Measurements from ENCODE around the gene STEAP1B. TPM values are rescaled to one million over a fixed set of nuclear protein-coding genes. Genes with fewer than 3 reads are reported as not detected.
"Not testable (repeated sequence)": the region's sequence is repeated elsewhere in the genome, so short reads cannot be mapped to it uniquely, and the experiment has no call there.

STEAP1B gene
- total RNA-seq, 1 experiment from 2014 or later: not detected

- not testable (repeated sequence) for H3K9me3 ChIP-seq (ENCODE audit: low read length); H3K4me3 ChIP-seq (ENCODE audit: low read length); H2AFZ ChIP-seq (ENCODE audit: low read length); DNase-seq; H3K36me3 ChIP-seq (ENCODE audit: insufficient read depth, low read length); H4K20me1 ChIP-seq (ENCODE audit: insufficient read depth, low read depth, low read length); H3K79me2 ChIP-seq (ENCODE audit: low read length); H3K4me2 ChIP-seq (ENCODE audit: low read depth, low read length, poor library complexity, severe bottlenecking); H3K9me2 ChIP-seq (replicated peaks; ENCODE audit: insufficient read depth, low read length); H3K27me3 ChIP-seq (ENCODE audit: low read length); H3K27ac ChIP-seq (ENCODE audit: low read length); H3K9ac ChIP-seq (ENCODE audit: low read length); H3K4me1 ChIP-seq (ENCODE audit: low read length)
These were observed 6.6 kb downstream of the STEAP1B start for GRCh38 chr7:22493160-22493925.

- H4K20me1 ChIP-seq (ENCODE audit: insufficient read depth, low read depth, low read length): no peaks in the 10 kb centered on the region
- peak overlapping the region; percentile 11; the same call in 1 of the 2 replicates for H2AFZ ChIP-seq (ENCODE audit: low read length)
- H3K27ac ChIP-seq (ENCODE audit: low read length): no peak overlapping the region
- no peaks in the 10 kb centered on the region for H3K27me3 ChIP-seq (ENCODE audit: low read length)
- no peaks in the 10 kb centered on the region for H3K9me3 ChIP-seq (ENCODE audit: low read length)
- H3K79me2 ChIP-seq (ENCODE audit: low read length): no peaks in the 10 kb centered on the region
- H3K9me2 ChIP-seq (replicated peaks; ENCODE audit: insufficient read depth, low read length): no peaks in the 10 kb centered on the region
- no peak overlapping the region for H3K4me2 ChIP-seq (ENCODE audit: low read depth, low read length, poor library complexity, severe bottlenecking)
- peaks cover 4% of the 10 kb centered on the region; the same call in 1 of the 2 replicates for H3K4me1 ChIP-seq (ENCODE audit: low read length)
- H3K36me3 ChIP-seq (ENCODE audit: insufficient read depth, low read length): no peaks in the 10 kb centered on the region
- no peak overlapping the region for H3K4me3 ChIP-seq (ENCODE audit: low read length)
- no peak overlapping the region for H3K9ac ChIP-seq (ENCODE audit: low read length)
- peak; percentile 90 for DNase-seq
These were observed 11.1 kb downstream of the STEAP1B start for GRCh38 chr7:22488643-22489462.

- no peaks in the 10 kb centered on the region for H3K27me3 ChIP-seq (ENCODE audit: low read length)
- DNase-seq: no peak
- no peaks in the 10 kb centered on the region for H3K36me3 ChIP-seq (ENCODE audit: insufficient read depth, low read length)
- peaks cover 4% of the 10 kb centered on the region; the same call in 1 of the 2 replicates for H3K4me1 ChIP-seq (ENCODE audit: low read length)
- H3K9ac ChIP-seq (ENCODE audit: low read length): no peak overlapping the region
- H3K27ac ChIP-seq (ENCODE audit: low read length): no peak overlapping the region
- no peak overlapping the region for H3K4me3 ChIP-seq (ENCODE audit: low read length)
- H3K9me2 ChIP-seq (replicated peaks; ENCODE audit: insufficient read depth, low read length): no peaks in the 10 kb centered on the region
- H3K4me2 ChIP-seq (ENCODE audit: low read depth, low read length, poor library complexity, severe bottlenecking): no peak overlapping the region
- no peaks in the 10 kb centered on the region for H4K20me1 ChIP-seq (ENCODE audit: insufficient read depth, low read depth, low read length)
- H2AFZ ChIP-seq (ENCODE audit: low read length): no peak overlapping the region
- no peaks in the 10 kb centered on the region for H3K9me3 ChIP-seq (ENCODE audit: low read length)
- H3K79me2 ChIP-seq (ENCODE audit: low read length): no peaks in the 10 kb centered on the region
These were observed 11.9 kb downstream of the STEAP1B start for GRCh38 chr7:22487978-22488642.

DNA sequence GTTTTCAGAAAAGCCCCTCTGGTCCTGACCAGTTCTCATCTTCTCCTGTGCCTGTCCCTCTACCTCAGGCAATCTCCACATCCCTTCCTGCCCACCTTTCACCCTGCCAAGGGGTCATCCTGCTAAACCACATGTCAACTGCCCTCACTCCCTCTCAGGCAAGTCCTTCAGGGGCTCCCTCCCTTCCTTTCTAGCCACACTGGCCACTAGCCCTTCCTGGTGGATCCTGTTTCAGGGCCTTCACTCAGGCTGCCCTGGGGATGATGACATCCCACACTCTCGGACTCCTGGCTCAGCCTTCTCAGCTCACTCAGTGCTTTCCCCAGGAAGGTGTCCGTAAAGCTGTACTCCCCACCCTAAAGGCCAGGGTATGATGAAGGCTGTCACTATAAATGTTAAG lies 13.4 kb downstream of the STEAP1B start:
- Histone ChIP-seq H4K20me1 (ENCODE audit: insufficient read depth, low read depth, low read length) (no peaks in the 10 kb centered on the region), H3K9me3 (ENCODE audit: low read length) (no peaks in the 10 kb centered on the region), H3K4me2 (ENCODE audit: low read depth, low read length, poor library complexity, severe bottlenecking) (no peak overlapping the region), H3K79me2 (ENCODE audit: low read length) (no peaks in the 10 kb centered on the region), H3K4me1 (ENCODE audit: low read length) (peaks cover 9% of the 10 kb centered on the region), H3K27ac (ENCODE audit: low read length) (no peak overlapping the region), H3K9ac (ENCODE audit: low read length) (no peak overlapping the region), H2AFZ (ENCODE audit: low read length) (no peak overlapping the region), H3K4me3 (ENCODE audit: low read length) (no peak overlapping the region), H3K9me2 (replicated peaks; ENCODE audit: insufficient read depth, low read length) (no peaks in the 10 kb centered on the region), H3K36me3 (ENCODE audit: insufficient read depth, low read length) (no peaks in the 10 kb centered on the region), H3K27me3 (ENCODE audit: low read length) (no peaks in the 10 kb centered on the region)
- no peak for DNase-seq

DNA sequence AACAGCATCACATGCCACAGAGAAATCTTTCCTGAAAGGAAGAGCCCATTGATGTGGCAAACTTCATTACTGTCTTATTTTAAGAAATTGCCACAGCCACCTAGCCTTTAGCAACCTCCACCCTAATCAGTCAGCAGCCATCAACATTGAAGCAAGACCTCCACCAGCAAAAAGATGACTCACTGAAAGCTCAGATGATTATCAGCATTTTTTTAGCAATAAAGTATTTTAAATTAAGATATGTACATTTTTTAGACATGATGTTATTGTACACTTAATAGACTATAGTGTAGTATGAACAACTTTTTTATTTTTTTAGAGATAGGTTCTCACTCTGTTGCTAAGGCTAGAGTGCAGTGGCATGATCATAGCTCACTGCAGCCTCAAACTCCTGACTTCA lies 14.8 kb downstream of the STEAP1B start:
- no peak overlapping the region for H3K9ac ChIP-seq (ENCODE audit: low read length)

DNA sequence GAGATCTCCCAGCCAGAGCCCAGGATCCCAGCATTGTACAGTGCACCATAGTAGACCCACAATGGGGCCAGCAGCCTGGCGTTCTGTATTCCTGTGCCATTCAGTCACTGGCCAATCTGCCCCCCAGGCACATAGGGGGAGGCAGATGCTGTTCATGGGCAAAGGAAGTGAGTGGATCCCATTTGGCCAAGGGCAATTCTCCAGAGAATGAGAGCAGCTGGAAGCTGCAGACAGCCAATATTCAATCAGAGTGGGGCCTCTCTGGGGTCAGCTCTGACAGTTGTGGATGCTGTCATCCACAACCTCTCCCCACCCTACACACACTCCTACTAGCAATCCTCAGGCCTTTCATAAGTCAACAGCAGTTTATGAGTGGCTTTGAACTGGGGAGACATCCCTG lies 17.5 kb downstream of the STEAP1B start:
- no peak for DNase-seq
- Histone ChIP-seq H3K9ac (ENCODE audit: low read length) (no peak overlapping the region), H3K4me2 (ENCODE audit: low read depth, low read length, poor library complexity, severe bottlenecking) (no peak overlapping the region)

More for the DNA sequence above, 14.8 kb downstream of the STEAP1B start:
- Histone ChIP-seq H3K4me2 (ENCODE audit: low read depth, low read length, poor library complexity, severe bottlenecking) (no peak overlapping the region), H3K36me3 (ENCODE audit: insufficient read depth, low read length) (no peaks in the 10 kb centered on the region), H3K4me3 (ENCODE audit: low read length) (no peak overlapping the region), H3K27ac (ENCODE audit: low read length) (no peak overlapping the region), H3K27me3 (ENCODE audit: low read length) (no peaks in the 10 kb centered on the region), H3K4me1 (ENCODE audit: low read length) (peaks cover 15% of the 10 kb centered on the region), H3K79me2 (ENCODE audit: low read length) (no peaks in the 10 kb centered on the region), H4K20me1 (ENCODE audit: insufficient read depth, low read depth, low read length) (no peaks in the 10 kb centered on the region), H2AFZ (ENCODE audit: low read length) (no peak overlapping the region), H3K9me3 (ENCODE audit: low read length) (no peaks in the 10 kb centered on the region), H3K9me2 (replicated peaks; ENCODE audit: insufficient read depth, low read length) (no peaks in the 10 kb centered on the region)
- no peak for DNase-seq

GRCh38 chr7:22481726-22482125 lies 18.3 kb downstream of the STEAP1B start:
- Histone ChIP-seq H3K36me3 (ENCODE audit: insufficient read depth, low read length) (no peaks in the 10 kb centered on the region), H3K9me3 (ENCODE audit: low read length) (no peaks in the 10 kb centered on the region), H3K4me2 (ENCODE audit: low read depth, low read length, poor library complexity, severe bottlenecking) (peak overlapping the region; percentile 14), H4K20me1 (ENCODE audit: insufficient read depth, low read depth, low read length) (no peaks in the 10 kb centered on the region), H3K27ac (ENCODE audit: low read length) (no peak overlapping the region), H3K9ac (ENCODE audit: low read length) (no peak overlapping the region), H3K79me2 (ENCODE audit: low read length) (no peaks in the 10 kb centered on the region), H3K4me1 (ENCODE audit: low read length) (peaks cover 12% of the 10 kb centered on the region), H3K9me2 (replicated peaks; ENCODE audit: insufficient read depth, low read length) (no peaks in the 10 kb centered on the region), H3K4me3 (ENCODE audit: low read length) (no peak overlapping the region), H3K27me3 (ENCODE audit: low read length) (no peaks in the 10 kb centered on the region), H2AFZ (ENCODE audit: low read length) (peak overlapping the region; percentile 4; the same call in 1 of the 2 replicates)
- peak; percentile 71 for DNase-seq

More for the DNA sequence above, 17.5 kb downstream of the STEAP1B start:
- H3K9me3 ChIP-seq (ENCODE audit: low read length): no peaks in the 10 kb centered on the region
- peaks cover 12% of the 10 kb centered on the region for H3K4me1 ChIP-seq (ENCODE audit: low read length)
- H3K36me3 ChIP-seq (ENCODE audit: insufficient read depth, low read length): no peaks in the 10 kb centered on the region
- no peaks in the 10 kb centered on the region for H4K20me1 ChIP-seq (ENCODE audit: insufficient read depth, low read depth, low read length)
- H3K9me2 ChIP-seq (replicated peaks; ENCODE audit: insufficient read depth, low read length): no peaks in the 10 kb centered on the region
- H3K27me3 ChIP-seq (ENCODE audit: low read length): no peaks in the 10 kb centered on the region
- no peak overlapping the region for H2AFZ ChIP-seq (ENCODE audit: low read length)
- H3K27ac ChIP-seq (ENCODE audit: low read length): no peak overlapping the region
- no peak overlapping the region for H3K4me3 ChIP-seq (ENCODE audit: low read length)
- H3K79me2 ChIP-seq (ENCODE audit: low read length): no peaks in the 10 kb centered on the region

- no peaks in the 10 kb centered on the region for H3K9me3 ChIP-seq (ENCODE audit: low read length)
- DNase-seq: no peak
- H4K20me1 ChIP-seq (ENCODE audit: insufficient read depth, low read depth, low read length): no peaks in the 10 kb centered on the region
- H3K36me3 ChIP-seq (ENCODE audit: insufficient read depth, low read length): no peaks in the 10 kb centered on the region
- no peak overlapping the region for H3K27ac ChIP-seq (ENCODE audit: low read length)
- no peaks in the 10 kb centered on the region for H3K79me2 ChIP-seq (ENCODE audit: low read length)
- no peak overlapping the region for H2AFZ ChIP-seq (ENCODE audit: low read length)
- H3K4me1 ChIP-seq (ENCODE audit: low read length): peaks cover 12% of the 10 kb centered on the region
- no peak overlapping the region for H3K4me3 ChIP-seq (ENCODE audit: low read length)
- H3K4me2 ChIP-seq (ENCODE audit: low read depth, low read length, poor library complexity, severe bottlenecking): no peak overlapping the region
- no peak overlapping the region for H3K9ac ChIP-seq (ENCODE audit: low read length)
- no peaks in the 10 kb centered on the region for H3K27me3 ChIP-seq (ENCODE audit: low read length)
- no peaks in the 10 kb centered on the region for H3K9me2 ChIP-seq (replicated peaks; ENCODE audit: insufficient read depth, low read length)
These were observed 19.4 kb downstream of the STEAP1B start for GRCh38 chr7:22480523-22481075.

Data from Karpas-422 (cell line).